GM19240 (cell line): ENCODE measurements around the gene TKTL1.
"Not testable (repeated sequence)": the region's sequence is repeated elsewhere in the genome, so short reads cannot be mapped to it uniquely, and the experiment has no call there.

ENCODE experiments used
- DNase-seq: peaks from one replicate; pipeline ENCODE4 v3.0.0; 2011; ENCODE audit warnings: low spot score; ENCODE audit not compliant: insufficient read length

TKTL1 gene

GRCh38 chrX:154295664-154296310 lies at the start of gene TKTL1:
Gene TKTL1 (plus strand): TSS chrX:154295795. CDS start chrX:154295860, 65 bp downstream.
- DNase-seq = no peak

DNA sequence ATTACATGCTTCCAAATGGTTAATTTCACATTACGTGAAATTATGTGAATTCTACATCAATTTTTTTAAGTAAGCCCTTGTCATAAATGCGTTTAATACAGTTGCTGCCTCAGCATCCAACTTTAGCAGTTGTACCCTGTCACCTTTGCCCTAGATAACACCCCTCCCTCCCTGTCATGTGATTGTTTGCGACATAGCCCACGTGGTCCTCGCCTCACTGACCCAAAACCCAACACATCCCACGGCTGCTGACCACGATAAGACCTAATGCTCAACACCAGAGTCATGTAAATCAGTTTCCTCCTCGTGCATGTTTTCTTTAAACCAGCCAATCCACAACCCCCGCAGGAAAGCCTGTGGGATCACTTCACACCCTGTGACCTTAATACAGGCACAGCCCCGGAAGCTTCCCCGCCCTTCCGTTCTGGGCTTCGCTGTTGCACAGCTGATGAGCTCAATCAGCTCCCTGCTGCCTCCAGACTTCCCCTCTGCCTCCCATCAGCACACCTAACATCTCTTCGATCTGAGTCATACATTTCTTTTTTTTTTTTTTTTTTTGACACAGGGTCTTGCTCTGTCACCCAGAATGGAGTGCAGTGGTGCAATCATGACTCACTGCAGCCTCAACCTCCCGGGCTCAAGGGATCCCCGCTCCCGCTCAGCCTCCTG lies 48.1 kb upstream of the TKTL1 start:
- DNase-seq = not testable (repeated sequence)

DNA sequence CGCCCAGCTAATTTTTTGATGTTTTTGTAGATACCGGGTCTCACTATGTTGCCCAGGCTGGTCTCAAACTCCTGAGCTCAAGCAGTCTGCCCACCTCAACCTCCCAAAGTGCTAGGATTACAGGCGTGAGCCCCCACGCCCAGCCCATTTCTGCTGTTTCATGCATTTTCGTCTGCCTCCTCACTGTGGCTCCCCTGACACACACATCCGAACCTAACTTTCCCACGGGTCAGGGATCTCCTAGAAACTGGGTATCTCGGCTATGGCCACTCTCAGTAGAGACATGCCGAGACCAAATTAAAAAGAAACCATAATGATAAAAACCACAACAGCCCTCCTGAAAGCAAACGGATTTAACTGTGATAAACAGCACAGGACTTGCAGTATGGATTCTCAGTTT lies 47.5 kb upstream of the TKTL1 start:
- DNase-seq = not testable (repeated sequence)

- not testable (repeated sequence) for DNase-seq
These were observed 38.3 kb upstream of the TKTL1 start, which contains the start of gene OPN1MW3 for GRCh38 chrX:154257282-154257681. Gene OPN1MW3 (plus strand): TSS chrX:154257582. CDS start chrX:154257620, 38 bp downstream.

GRCh38 chrX:154258711-154259110 lies 36.9 kb upstream of the TKTL1 start:
- DNase-seq = not testable (repeated sequence)

- DNase-seq = not testable (repeated sequence)
These were observed 32.5 kb upstream of the TKTL1 start for GRCh38 chrX:154263072-154263471.

DNA sequence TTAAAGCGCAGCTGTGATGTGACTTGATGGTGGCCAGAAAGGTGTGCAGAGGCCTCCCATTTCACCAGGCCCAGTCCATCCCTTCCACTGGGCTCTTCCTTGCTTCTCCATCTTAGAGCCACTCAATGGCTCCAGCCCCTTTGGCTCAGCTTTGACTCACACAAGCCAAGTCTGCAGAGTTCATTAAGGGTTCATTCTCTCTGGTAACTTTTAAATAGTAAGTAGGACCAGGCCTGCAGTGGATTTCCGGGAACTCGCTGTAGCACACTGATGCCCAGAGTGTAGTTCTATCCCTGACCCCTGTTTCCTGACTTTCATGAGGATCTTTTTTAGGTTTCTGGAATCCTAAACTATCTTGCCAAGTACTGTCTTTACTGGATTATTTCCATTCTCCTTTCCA lies 26.4 kb upstream of the TKTL1 start:
- not testable (repeated sequence) for DNase-seq

DNA sequence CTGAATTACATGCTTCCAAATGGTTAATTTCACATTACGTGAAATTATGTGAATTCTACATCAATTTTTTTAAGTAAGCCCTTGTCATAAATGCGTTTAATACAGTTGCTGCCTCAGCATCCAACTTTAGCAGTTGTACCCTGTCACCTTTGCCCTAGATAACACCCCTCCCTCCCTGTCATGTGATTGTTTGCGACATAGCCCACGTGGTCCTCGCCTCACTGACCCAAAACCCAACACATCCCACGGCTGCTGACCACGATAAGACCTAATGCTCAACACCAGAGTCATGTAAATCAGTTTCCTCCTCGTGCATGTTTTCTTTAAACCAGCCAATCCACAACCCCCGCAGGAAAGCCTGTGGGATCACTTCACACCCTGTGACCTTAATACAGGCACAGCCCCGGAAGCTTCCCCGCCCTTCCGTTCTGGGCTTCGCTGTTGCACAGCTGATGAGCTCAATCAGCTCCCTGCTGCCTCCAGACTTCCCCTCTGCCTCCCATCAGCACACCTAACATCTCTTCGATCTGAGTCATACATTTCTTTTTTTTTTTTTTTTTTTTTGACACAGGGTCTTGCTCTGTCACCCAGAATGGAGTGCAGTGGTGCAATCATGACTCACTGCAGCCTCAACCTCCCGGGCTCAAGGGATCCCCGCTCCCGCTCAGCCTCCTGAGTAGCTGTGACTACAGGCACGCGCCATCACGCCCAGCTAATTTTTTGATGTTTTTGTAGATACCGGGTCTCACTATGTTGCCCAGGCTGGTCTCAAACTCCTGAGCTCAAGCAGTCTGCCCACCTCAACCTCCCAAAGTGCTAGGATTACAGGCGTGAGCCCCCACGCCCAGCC lies 10.9 kb upstream of the TKTL1 start:
- not testable (repeated sequence) for DNase-seq

GRCh38 chrX:154286406-154286805 lies 9.2 kb upstream of the TKTL1 start:
- not testable (repeated sequence) for DNase-seq

DNA sequence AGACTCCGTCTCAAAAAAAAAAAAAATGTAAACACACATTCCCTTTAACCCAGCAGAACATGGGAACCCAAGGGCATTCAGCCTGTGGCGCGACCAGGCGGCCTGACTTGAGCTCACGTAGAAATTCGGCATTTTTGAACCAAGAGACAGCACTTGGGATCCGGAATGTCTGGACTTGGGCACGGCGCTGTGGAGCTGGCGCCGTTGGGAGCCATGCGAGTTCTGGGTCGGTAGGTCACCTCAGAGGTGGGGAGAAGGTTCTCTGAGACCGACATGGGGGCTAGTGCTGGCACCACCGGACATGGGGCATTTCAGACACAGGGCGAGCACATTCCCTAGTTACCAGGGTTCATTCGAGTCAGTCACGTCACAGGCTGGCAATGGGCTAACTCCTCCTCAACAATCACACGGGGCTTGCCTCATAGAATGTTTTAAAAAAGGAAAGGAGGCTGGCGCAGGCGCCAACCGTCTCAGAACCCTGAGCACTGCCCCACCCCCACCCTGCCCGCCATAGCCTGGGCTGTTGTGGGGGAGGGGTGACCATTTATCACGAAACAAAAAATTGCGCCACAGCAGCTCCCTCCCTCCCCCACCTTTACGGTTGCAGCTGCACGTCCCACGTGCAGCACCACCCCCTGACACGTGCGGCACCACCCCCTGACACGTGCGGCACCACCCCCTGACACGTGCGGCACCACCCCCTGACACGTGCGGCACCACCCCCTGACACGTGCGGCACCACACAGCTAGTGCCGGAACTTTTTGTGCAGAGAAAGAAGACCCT lies 612 bp upstream of the TKTL1 start, which contains the start of gene TEX28:
TEX28 (minus strand) TSS at position 334 of the 784 bp plus-strand sequence. CDS start 3,007 bp downstream, outside the sequence.
- no peak for DNase-seq

- no peak for DNase-seq
These were observed 1.1 kb downstream of the TKTL1 start for GRCh38 chrX:154296731-154297130.

- DNase-seq = no peak
These were observed 2.7 kb downstream of the TKTL1 start for GRCh38 chrX:154298312-154298711.

- no peak for DNase-seq
These were observed 5.2 kb downstream of the TKTL1 start for GRCh38 chrX:154300816-154301215.

DNA sequence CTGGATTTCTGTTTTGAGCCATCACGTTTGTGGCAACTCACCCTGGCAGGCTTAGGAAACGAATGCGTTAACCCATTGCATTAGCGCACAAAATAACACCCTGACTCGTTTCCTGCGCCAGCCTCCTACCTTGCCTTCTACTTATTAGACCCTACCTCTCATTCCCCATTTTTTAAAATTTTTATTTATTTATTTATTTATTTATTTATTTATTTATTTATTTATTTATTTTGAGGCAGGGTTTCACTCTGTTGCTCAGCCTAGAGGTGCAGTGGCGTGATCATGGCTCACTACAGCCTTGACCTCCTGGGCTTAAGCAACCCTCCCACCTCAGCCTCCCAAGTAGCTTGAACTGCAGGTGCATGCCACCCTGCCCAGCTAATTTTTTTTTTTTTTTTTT lies 7.4 kb downstream of the TKTL1 start:
- DNase-seq = not testable (repeated sequence)

DNA sequence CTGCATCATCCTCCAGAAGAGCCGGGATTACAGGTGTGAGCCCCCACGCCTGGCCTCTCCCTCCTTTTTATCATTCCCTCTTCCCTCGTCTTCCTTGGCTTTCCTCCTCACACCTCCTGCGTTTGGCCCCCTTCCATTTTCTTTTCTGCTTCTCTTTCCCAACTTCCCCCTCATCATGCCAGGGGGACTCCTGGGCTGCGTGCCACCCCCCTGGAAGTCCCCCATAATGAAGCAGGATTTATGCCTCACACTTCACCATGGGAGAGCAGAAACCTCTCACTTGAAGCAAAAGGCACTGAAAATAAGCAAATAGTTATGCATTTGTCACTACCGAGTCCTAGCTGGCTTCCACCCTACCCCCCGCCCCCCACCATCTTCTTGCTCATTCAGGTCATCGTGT lies 7.9 kb downstream of the TKTL1 start:
- DNase-seq = no peak

GRCh38 chrX:154304846-154305245 lies 9.3 kb downstream of the TKTL1 start:
- no peak for DNase-seq

GRCh38 chrX:154305541-154306205 lies 10.1 kb downstream of the TKTL1 start:
- DNase-seq = no peak

GRCh38 chrX:154307202-154307601 lies 11.6 kb downstream of the TKTL1 start:
- DNase-seq = no peak

GRCh38 chrX:154308108-154308946 lies 12.7 kb downstream of the TKTL1 start:
- DNase-seq = no peak
